CD4-positive, CD25-positive, alpha-beta regulatory T cell (primary cell): ENCODE results near the gene STARD8. TPM values are rescaled to one million over a fixed set of nuclear protein-coding genes. Genes with fewer than 3 reads are reported as not detected.

ENCODE experiments used
- ATAC-seq, 2 donors: fragments of 150-1000 bp; cut with Tn5 transposase; one replicate each; pipeline ENCODE4 v1.10.0; 2021; ENCODE audit warnings: low read depth in 2 of 2, moderate number of reproducible peaks in 2 of 2, moderate library complexity in 1 of 2
- DNase-seq, 3 donors: peaks; one replicate each; pipeline versions ENCODE4 v3.0.0 to v3.0.0-alpha.2; 2012 to 2022; ENCODE audit warnings: mixed read lengths in 1 of 3
- H3K27ac ChIP-seq: one replicate; pipeline ENCODE4 v1.7.0; 2013; ENCODE audit warnings: mild to moderate bottlenecking, low read length; ENCODE audit not compliant: insufficient read depth, poor library complexity, severe bottlenecking
- H3K27me3 ChIP-seq: one replicate; pipeline ENCODE4 v1.7.0; 2013; ENCODE audit warnings: low read length; ENCODE audit not compliant: control insufficient read depth, insufficient read depth
- H3K36me3 ChIP-seq: one replicate; pipeline ENCODE4 v1.7.0; 2013; ENCODE audit warnings: mild to moderate bottlenecking, low read length, moderate library complexity; ENCODE audit not compliant: control insufficient read depth, insufficient read depth
- H3K4me1 ChIP-seq: 2 replicates; pipeline ENCODE4 v1.7.0; 2013; ENCODE audit warnings: mild to moderate bottlenecking, low read length; ENCODE audit not compliant: insufficient read depth, control insufficient read depth, poor library complexity, severe bottlenecking
- H3K4me3 ChIP-seq: one replicate; pipeline ENCODE4 v1.7.0; 2013; ENCODE audit warnings: low read depth, mild to moderate bottlenecking, low read length, moderate library complexity
- H3K9me3 ChIP-seq, 2 experiments: 1 replicate in 1 of 2; 2 replicates in 1 of 2; pipeline ENCODE4 v1.7.0; 2013; ENCODE audit warnings: low read length in 2 of 2, mild to moderate bottlenecking in 1 of 2, moderate library complexity in 1 of 2; ENCODE audit not compliant: control insufficient read depth in 2 of 2
- H3K27ac Mint-ChIP-seq, 3 donors: one replicate each; pipeline ENCODE4 v1.8.0; 2020 to 2022; ENCODE audit warnings: mild to moderate bottlenecking in 3 of 3, mixed read lengths in 3 of 3, moderate library complexity in 2 of 3
- H3K27me3 Mint-ChIP-seq: one replicate; pipeline ENCODE4 v1.8.0; 2022; ENCODE audit warnings: mild to moderate bottlenecking, mixed read lengths
- H3K36me3 Mint-ChIP-seq: one replicate; pipeline ENCODE4 v1.8.0; 2020; ENCODE audit warnings: mixed read lengths
- H3K4me1 Mint-ChIP-seq, 4 donors: one replicate each; pipeline ENCODE4 v1.8.0; 2020 to 2022; ENCODE audit warnings: mixed read lengths in 4 of 4, mild to moderate bottlenecking in 1 of 4
- H3K4me3 Mint-ChIP-seq, 4 donors: one replicate each; pipeline ENCODE4 v1.8.0; 2020 to 2022; ENCODE audit warnings: mild to moderate bottlenecking in 4 of 4, mixed read lengths in 4 of 4, moderate library complexity in 3 of 4
- H3K9me3 Mint-ChIP-seq, 7 donors: one replicate each; pipeline ENCODE4 v1.8.0; 2020 to 2022; ENCODE audit warnings: mixed read lengths in 7 of 7, mild to moderate bottlenecking in 3 of 7, moderate library complexity in 2 of 7
- polyA plus RNA-seq, 4 donors: library from polyadenylated mRNA; unstranded; fragments of 300-500 nt; fragmentation: Illumina TruSeq; gene quantifications; one replicate each; pipeline ENCODE4 v1.2.3, GENCODE V29; 2021
- total RNA-seq: library from RNA; stranded (reverse); gene quantifications from one replicate; pipeline ENCODE4 v1.2.3, GENCODE V29; 2022

The STARD8 gene
- total and polyA plus RNA-seq, 5 donors from 2014 or later, result 0.21 to 0.57 TPM; not detected in 3

DNA sequence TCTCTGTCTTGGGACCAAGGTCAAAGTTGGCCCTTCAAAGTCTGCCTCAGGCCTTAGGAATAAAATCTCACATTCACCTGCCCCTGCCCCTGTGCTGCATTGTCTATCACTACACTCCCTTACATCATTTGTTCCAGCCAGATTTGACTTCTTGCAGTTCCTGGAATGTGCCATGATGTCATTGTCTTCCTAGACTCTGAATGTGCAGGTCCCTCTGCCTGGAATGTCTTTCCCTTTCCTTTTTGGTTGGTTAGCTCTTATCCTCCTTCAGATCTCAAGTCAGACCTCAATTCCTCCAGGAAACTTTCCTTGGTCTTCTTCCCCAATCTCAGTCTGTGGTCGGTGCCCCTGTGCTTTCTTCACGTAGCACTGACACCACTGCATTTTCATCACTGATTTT, 113.6 kb downstream of the STARD8 start:
- ATAC-seq (no peak), DNase-seq (no peak)
- no peaks in the 10 kb centered on the region for H3K27me3 ChIP-seq
- no peak overlapping the region for H3K27ac Mint-ChIP-seq
- H3K36me3 ChIP-seq, result no peaks in the 10 kb centered on the region
- no peaks in the 10 kb centered on the region for H3K4me1 Mint-ChIP-seq
- no peaks in the 10 kb centered on the region for H3K36me3 Mint-ChIP-seq
- no peaks in the 10 kb centered on the region for H3K4me1 ChIP-seq
- no peaks in the 10 kb centered on the region for H3K9me3 ChIP-seq
- H3K4me3 ChIP-seq, result no peak overlapping the region
- no peak overlapping the region for H3K4me3 Mint-ChIP-seq
- no peak overlapping the region for H3K27ac ChIP-seq
- H3K9me3 Mint-ChIP-seq, result peaks cover 0 to 2% (median 0%) of the 10 kb centered on the region in 7 donors
- H3K27me3 Mint-ChIP-seq, result peaks cover 4% of the 10 kb centered on the region

DNA sequence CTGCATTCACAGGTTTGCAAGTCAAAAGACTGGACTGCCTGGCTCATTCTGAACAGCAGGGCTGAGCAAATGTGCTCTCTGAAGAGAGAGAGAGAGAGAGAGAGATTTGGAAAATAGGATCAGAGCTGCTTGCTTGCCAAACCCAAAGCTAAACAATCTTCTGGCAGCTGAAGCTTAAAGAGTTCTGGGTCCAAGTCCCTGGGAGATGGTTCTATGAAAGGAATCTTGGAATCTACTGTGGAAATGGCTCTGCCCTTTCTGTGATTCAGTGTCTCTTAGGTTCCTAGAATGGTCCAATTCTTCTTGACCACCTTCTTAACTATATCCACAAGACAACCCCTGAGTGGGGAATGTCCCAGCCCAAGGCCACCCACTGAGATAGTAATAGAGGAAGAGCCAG, 115.3 kb downstream of the STARD8 start:
- Histone ChIP-seq H3K27me3 (no peaks in the 10 kb centered on the region), H3K27ac (no peak overlapping the region), H3K9me3 (no peaks in the 10 kb centered on the region), H3K4me3 (no peak overlapping the region), H3K4me1 (no peaks in the 10 kb centered on the region), H3K36me3 (no peaks in the 10 kb centered on the region)
- H3K4me1 Mint-ChIP-seq, result no peaks in the 10 kb centered on the region
- H3K9me3 Mint-ChIP-seq, result peaks cover 0 to 2% (median 0%) of the 10 kb centered on the region in 7 donors
- H3K4me3 Mint-ChIP-seq, result no peak overlapping the region
- H3K27ac Mint-ChIP-seq, result no peak overlapping the region
- no peak for ATAC-seq
- H3K36me3 Mint-ChIP-seq, result no peaks in the 10 kb centered on the region
- no peak for DNase-seq
- peaks cover 4% of the 10 kb centered on the region for H3K27me3 Mint-ChIP-seq

DNA sequence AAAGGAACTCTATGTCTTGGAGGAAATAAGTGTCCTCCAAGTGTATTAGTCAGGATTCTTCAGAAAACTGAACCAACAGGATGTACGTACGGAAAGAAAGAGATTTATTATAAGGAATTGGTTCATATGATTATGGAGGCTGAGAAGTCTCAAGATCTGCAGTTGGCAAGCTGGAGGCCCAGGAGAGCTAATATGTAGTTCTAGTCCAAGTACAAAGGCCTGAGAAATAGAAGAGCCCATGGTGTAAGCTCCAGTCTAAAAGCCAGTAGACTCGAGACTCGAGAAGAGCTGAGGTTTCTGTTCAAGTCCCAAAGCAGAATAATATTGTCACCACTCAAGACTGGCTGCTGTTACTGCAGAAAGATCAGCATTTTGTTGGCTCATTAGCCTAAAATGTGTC, 116.0 kb downstream of the STARD8 start:
- H3K36me3 Mint-ChIP-seq, result no peaks in the 10 kb centered on the region
- Histone ChIP-seq H3K27me3 (no peaks in the 10 kb centered on the region), H3K4me1 (no peaks in the 10 kb centered on the region), H3K27ac (no peak overlapping the region), H3K4me3 (no peak overlapping the region), H3K36me3 (no peaks in the 10 kb centered on the region), H3K9me3 (no peaks in the 10 kb centered on the region)
- no peaks in the 10 kb centered on the region for H3K4me1 Mint-ChIP-seq
- no peak overlapping the region for H3K4me3 Mint-ChIP-seq
- no peak overlapping the region for H3K27ac Mint-ChIP-seq
- peaks cover 0 to 2% (median 0%) of the 10 kb centered on the region in 7 donors for H3K9me3 Mint-ChIP-seq
- no peak for DNase-seq
- H3K27me3 Mint-ChIP-seq, result peaks cover 4% of the 10 kb centered on the region
- no peak for ATAC-seq

Other genes starting within 250 kb of the STARD8 start
- gene OPHN1, start 214.2 kb upstream of the STARD8 start, total RNA-seq, result 0.15 TPM
- not detected for gene OPHN1, start 214.2 kb upstream of the STARD8 start, polyA plus RNA-seq
- 19.1 TPM for gene YIPF6, start 148.6 kb upstream of the STARD8 start, total RNA-seq
- gene YIPF6, start 148.6 kb upstream of the STARD8 start, polyA plus RNA-seq, result 10 to 100 TPM; 21.2 to 23.0 (median 21.5) TPM
- gene EFNB1, start 181.4 kb downstream of the STARD8 start, total RNA-seq, result 3.5 TPM
- gene EFNB1, start 181.4 kb downstream of the STARD8 start, polyA plus RNA-seq, result 1 to 10 TPM; 1.8 to 3.7 (median 3.1) TPM